Stimulated activated CD4-positive, alpha-beta T cell treated with anti-CD3 and anti-CD28 coated beads, Interleukin-12 subunit alpha, Interleukin-12 subunit beta, amount 100 ng/mL, for 4 hours (primary cell): ENCODE measurements around the gene MTG2.
A peak's percentile ranks its signal among the peaks of the same experiment; 100 is the strongest.

Source experiments
- DNase-seq: peaks from one replicate; pipeline ENCODE4 v3.0.0-alpha.2; 2020

MTG2 gene

DNA sequence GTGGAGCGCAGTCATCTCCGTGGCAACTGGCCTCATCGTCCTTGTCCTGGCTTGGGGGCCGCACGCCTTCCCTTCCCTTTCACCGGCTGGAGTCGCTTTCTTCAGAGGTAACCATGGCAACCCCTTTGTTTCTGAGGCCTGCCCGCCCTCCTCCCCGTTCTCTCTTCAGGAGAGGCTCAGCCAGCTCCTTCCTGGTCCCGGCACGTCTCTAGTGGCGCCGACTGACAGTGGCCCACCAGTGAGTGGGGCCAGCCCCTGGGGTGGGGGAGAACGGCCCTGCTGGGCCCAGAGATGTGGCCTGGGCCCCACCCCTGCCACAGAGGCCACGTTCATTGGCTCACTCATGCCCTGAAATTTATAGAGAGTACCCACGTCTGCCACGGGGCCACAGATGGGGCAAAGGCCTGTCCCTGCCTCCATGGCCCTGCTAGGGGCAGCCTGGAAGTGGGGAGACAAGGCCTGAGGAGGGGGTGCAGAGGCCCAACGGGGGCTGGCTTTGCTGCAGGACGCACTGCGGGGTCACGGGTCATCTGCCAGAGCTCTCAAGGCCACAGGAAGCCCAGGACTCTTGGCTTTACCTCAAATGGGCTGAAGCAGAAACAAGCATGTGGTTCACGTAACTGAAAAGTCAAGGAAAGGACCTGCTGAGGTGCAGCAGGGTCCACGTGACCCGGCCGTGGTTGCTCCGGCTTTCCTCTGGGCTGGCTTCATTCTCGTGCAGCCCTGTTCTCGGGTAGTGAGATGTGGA, 54.1 kb downstream of the MTG2 start:
- DNase-seq, result no peak

DNA sequence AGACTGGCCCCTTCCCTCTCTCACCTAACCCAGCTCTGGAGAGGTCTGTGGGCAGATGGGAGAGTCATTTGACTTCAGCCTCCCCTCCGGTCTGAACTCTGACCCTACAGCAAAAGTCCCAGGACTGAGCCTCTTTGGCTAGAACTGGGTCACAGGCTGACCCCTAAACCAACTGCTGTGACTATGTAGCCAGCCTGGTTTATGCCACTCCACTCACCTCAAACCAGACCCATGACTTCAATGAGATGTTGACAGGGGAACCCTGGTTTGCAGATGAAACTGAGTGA, 54.6 kb downstream of the MTG2 start:
- DNase-seq, result no peak

DNA sequence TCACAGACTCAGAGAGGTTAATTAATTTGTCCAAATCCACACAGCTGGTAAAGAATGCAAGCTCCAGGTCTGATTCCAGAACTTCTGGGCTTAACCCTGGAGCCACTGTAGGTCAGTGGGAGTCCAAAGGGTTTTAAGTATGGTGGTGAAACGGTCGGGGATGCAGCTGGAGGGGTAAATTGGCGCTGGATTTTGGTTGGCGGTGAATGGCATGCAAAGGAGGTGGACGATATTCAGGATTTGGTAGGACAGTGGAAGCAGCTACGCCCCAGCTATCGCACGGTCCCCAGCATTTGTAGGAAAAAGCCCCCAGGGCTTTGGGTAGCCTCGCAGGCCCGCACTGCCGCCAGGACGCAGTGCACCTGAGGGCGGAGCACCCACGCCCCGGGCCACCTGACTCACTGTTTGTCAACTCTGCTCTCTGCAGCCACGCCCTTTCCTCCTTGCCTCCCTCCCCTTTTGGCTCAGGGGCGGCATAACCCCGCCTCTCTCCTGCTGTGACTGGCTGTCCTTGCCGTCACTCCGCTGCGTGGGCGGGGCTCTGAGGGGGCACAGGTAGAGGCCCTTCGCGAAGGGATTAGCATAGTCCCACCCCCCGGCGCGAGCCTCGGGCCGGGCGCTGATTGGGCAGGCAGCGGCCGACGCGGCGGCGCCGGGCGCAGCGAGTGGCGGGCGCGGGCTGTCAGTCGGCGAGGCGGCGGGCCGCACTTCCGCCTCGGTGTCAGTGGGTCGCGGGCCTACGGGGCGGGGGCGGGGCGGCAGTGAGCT, 55.2 kb downstream of the MTG2 start, which contains the start of gene OSBPL2:
Gene OSBPL2 (plus strand): TSS at position 721 of the 768 bp plus-strand sequence. CDS start 17,664 bp downstream, outside the sequence.
- peak; percentile 100 for DNase-seq

DNA sequence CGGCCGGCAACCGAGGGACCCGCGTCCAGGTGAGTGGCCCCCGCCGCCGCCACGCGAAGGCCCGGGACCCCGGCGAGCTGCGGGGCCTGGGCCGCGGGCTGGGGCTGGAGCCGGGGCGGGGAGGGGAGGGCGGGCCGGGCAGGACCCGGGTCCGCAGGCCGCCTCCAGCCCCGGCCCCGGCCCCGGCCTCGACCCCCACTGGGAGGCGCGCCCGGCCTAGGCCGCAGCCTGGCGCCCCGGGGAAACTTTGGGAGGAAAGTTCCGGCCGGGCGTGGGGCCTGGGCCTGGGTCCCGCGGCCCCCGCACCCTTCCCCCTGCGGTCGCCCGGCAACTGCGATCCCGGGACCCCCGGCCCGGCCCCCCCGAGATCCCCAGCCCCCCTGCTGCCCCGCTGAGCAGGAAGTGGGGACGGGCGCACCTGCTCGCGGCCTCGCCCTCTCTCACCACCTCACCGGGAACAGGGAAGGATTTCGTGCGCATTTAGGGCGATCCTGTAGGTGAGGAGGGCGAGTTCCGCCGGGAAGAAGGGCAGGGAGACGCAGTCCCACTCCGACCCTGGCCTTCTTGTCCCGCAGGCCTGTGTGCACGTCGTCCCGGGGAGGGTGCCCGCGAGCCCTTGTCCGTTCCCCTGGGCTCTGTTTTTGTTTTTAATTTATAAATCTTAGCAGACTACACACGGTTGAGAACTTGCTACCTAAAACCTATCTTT, 55.9 kb downstream of the MTG2 start:
- no peak for DNase-seq

DNA sequence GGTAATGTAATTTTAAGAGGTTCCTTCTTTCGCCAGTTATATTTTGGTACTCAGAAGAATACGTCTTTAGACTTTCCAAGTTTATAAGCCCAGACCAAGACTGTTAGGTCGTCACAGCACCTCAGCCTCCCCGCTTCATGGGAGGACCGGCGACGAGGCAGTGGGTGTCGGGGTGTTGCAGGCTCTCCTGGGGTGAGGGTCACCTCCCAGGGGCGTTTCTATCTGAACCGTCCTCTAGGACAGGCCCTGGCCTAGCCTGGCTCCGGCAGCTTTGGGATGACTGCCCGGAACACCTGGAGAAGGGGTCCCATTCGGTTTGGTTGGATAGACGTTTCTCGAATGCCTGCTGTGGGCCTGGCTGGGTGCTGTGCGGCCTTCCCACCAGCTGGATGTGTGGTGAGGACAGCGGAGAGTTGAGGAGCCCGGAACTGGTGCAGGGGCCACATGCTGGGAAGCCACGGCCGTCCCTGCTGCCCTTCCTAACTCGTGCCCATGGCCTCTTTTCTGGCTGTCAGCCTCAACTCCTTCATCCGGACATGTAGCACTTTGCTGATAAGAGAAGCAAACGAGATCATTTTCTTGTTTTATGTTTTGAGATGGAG, 56.6 kb downstream of the MTG2 start:
- no peak for DNase-seq

DNA sequence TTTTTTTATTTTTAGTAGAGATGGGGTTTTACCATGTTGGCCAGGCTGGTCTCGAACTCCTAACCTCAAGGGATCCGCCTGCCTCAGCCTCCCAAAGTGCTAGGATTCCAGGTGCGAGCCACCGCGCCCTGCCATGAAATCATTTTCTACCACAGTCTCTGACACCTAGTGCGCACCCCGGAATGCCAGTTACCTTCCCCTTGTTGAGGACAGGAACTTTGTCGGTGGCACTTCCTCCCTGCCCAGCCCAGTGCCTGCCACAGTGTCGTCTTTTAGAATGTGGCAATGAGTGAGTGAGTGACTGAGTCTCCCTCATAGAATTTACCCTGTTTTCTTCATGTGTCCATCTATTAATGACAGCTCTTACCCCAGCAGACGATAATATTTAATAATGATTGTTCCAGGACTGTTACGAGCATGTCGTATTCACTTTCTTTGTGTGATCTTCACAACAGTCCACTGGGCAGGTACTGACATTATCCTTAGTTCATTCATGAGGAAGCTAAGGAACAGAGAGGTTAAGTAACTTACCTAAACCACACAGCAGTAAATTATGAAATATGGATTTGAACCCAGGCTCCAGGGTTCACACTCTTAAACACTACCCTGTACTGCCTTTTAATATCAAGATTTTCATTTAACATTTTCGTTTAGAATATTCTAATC, 57.3 kb downstream of the MTG2 start:
- DNase-seq, result no peak

DNA sequence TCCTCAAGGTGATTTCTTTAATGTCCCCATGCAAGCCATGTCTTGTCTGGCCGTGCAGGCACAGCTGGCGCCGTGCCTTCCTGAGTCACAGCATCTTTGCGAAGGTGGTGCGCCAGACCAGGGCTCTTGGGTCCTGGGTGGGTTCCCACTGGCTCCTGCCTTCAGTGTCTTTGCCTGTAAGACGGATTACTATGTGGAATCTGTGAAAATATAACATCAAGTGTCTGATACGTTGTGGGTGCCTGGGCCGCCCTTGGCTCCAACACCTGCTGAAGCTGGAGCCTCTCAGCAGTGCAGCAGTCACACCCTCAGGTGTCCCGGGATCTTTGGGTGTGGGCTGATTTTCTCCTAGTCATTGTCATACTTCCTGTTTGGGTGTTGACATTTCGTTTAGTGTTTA, 58.7 kb downstream of the MTG2 start:
- DNase-seq, result no peak

DNA sequence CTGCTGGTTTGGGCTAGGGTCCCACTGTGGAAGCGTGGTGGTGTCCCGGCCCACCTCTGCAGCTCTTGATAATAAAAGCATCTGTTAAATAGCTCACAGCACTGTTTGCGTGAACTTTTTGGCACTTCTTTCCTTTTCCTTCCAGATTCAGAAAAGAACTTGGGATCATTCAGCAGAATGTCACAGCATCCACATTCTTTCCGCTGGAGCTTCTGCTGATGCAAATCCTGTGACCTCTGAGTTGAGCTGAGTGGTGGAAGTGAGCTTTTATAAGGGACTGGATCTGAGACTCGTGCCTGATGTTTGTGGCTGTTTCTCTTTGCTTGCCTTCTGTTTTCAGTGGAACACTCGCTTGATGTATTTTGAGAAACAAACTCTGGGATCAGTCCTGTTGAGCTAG, 59.3 kb downstream of the MTG2 start:
- DNase-seq, result no peak

DNA sequence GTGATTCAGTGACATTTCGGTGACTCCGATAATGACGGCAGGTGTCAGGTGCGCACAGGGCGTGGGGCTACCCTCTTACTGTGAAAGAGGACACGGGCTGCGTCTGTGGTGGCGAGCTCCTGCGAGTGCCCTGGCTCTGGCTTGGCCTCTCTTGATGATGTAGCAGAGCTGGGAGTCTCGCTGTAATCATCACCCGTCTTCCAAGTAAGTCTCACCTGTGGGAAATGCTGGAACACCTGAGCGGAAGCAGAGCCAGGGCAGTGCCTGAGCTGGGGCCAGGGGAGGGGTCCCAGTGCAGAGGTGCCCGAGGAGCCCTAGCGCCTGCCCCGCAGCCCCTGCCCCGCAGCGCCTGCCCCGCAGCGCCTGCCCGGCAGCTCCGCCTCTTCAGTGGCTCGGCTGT, 60.3 kb downstream of the MTG2 start:
- no peak for DNase-seq

DNA sequence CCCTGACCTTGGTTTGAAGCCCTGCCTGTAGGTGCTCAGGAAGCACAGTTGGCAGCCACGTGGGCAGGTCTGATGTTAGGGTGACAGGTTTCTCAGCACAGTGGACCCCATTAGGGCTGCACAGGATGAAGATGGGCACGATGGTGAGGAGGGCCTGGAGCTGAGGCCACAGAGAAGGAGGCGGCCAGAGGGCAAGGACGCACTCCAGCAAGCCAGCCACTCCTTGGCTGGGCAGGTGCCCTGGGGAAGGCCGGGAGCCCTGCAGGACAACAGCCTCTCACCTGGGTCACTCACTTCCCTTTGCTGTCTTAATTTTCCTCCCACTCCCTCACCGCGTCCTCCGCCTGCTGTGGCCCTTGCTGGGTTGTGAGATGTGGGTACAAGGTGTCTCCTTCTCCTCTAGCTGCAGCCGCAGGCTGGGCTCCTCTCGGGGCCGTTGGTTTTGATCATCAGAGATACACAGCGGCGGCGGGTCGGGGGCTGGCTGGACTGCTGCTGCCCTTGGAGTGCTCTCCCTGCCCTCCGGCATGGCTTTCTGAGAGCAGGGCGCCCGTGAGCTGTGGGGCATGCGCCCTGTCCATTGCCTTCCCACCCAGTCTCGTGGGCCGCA, 61.2 kb downstream of the MTG2 start:
- DNase-seq, result no peak

DNA sequence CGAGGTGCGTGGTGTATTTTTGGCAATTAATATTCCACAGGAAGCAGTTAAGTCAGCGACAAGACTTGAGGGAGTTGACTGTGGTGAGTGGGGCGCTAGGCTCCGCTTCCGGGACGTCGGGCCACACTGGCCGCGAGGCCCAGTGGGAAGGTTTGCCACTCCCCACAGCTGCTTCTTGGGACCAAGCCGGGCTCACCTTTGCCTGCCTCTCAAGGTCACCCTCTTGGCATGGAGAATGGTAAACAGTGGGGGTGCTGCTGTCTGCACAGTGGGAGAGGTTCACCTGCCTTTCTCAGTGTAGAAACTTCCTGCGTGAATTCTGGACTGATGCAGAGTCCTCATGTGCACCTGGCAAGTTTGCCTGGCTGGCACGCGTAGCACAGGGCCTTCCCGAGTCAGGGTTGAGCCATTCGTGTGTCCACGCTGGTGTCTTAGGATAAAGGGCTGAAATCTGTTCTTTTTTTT, 61.8 kb downstream of the MTG2 start:
- no peak for DNase-seq

DNA sequence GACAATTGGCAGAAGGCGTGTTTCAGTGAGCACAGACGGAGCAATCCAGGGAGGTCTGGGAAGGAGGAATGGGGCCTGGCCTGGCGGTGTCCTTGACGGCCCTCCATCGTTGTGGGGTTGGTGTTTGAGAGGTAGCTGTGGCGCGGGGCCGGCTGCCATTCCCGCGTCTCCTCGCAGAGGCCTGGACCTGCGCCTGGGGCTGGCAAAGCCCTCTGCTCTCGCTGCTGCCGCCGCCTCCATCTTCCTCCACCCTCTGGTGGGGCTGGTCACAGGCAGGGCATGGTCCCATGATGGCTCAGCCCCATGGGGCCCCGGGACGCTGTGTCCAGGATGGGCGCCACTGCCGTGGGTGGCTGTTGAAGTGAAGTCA, 63.1 kb downstream of the MTG2 start:
- DNase-seq, result no peak

DNA sequence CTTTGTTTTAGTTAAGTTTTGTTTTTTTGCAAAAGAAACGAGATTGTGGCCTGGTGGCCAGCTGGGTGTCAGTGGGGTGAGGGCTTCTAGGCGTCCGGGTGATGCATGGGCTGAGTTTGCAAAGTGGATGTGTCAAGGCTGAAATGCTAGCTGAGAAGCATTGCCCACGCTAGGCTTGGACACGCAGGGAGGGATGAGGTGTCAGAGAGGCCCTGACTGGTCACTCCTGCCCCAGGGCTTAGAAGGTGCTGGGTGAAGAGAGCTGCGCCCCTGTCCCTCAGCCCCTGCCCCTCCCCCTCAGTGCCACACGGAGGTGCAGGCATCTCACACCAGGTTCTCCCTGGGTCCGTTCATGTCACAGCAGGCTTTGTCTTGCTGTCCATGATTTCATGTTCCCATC, 63.6 kb downstream of the MTG2 start:
- no peak for DNase-seq

DNA sequence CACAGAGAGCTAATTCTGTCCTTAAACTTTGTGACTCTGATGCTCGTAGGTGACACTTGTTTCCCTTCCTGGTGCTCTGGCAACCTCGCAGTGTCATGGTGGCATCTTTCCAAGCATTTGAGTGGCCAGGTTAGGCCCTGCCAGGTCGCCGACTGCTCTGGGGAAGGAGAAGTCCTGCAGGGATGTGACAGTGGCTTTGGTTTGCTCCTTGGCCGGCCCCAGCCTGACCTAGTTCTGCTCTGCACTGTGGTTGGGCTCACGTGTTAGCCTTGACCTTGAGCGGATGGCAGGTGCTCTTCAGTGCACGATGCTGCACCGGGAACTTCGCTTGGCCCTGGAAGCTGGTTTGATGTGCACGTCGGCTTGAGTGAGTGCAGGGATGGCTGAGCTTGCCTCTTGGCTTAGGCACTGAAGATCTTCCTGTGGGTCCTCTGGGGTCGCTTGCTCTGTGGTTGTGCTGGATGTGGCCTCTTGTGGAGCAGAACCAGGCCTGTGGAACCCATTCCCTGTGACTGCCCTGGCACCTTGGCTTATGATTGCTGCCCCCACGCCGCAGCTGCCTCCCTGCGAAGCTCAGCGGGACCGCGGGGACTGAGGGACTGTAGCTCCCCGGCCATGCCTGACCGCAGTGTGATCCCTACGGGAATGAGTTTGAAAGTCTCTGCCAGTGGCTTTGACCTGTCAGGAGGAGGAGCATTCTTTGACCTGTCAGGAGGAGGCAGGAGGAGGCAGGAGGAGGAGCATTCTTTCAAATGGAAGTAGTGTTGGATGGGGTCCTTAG, 64.2 kb downstream of the MTG2 start:
- DNase-seq, result no peak

DNA sequence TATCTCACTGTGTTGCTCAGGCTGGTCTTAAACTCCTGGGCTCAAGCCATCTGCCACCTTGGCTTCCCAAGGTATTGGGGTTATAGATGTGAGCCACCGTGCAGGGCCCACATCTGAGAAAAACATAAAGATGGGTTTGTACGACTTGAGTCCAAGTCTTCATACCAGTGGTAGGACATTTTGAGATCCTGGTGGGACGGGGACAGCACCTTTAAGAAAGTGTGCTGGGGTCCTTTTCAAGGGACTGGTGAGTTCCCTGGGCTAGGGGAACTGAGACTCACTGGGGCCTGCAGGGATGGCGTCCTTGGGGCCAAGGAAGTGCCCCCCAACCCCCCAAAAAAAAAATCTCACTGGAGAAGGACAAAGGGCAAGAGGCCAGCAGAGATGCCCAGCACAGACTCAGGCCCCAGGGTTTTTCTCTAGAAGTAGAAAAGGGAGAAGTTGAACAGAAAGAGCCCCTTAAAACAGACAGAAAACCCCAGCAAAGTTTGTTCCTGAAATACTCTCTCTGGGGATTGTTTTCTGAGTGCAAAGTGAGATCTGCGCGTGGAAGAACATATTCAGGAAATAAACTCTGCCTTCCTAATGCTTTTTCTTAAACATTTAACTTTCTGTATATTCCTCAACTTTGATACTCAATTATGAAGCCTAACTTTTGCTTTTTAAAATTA, 66.2 kb downstream of the MTG2 start:
- DNase-seq, result no peak

DNA sequence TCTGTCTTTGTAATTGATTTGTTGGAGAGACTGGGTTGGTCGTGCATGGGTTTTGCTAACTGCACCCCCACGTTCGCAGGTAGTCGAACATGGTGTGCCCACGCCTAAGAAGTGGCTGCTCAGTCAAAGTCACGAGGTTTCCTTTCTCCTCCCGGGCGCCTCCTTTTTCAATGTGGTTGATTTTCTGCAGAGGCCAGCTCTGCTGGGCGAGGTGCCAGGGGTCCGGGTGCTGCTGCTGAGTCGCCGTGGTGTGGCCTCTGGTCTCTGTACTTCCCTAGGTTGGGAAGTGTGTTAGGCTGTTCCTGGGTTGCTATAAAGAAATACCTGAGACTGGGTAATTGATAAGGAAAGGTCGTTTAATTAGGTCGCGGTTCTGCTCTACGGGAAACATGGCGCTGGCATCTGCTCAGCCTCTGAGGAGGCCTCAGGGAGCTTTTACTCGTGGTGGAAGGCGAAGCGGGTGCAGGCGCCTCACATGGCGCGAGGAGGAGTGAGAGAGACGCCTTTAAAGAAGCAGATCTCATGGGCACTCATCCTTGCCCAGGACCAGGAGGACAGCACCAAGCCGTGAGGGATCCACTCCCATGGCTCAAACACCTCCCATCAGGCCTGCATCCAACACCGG, 69.6 kb downstream of the MTG2 start:
- no peak for DNase-seq
